NCI-H2196 treated with DMSO at 0.1 percent for 48 hours (cell line): Measurements from ENCODE around the gene GRID2.

Experiments
- DNase-seq: peaks from one replicate; lab custom pipeline; 2025; ENCODE audit not compliant: unreplicated experiment; lab: John Stamatoyannopoulos, UW

GRID2 gene

DNA sequence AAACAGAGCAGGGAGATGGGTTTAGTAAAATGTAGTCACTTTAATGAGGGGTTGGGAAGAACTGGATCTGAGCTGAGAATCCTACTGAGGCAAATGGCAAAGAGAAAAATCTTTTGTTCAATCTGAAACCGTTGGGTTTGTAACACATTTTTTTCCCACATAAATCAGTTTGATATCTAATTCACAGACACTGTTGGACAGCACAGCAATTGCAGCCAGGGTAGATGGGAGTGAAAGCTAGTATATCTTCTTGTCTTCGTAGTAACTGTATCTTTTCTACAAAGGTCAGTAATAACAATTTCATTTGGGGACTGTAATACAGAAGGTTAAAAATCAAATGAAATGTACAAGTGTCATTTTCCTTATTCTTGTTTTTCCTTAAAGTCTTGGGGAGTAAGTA lies 875.3 kb downstream of the GRID2 start:
- DNase-seq: no peak

DNA sequence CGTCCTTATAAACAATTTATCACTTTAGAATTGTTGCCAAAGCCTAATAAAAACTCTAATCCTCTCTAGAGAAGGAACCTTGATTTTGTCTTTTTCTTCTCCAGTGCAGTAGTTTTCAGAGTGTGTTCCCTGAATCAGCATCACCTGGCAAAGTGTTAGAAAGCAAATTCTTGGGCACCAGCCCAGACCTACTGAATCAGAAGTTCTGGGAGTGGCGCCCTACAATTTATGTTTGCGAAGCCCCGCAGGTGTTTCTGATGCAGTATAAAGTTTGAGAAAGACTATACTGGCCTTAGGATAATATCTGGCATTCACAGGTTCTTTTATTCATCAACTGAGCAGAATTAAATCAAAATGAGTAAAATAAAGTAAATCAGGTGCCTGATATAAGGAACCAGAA lies 879.0 kb downstream of the GRID2 start:
- DNase-seq: no peak

DNA sequence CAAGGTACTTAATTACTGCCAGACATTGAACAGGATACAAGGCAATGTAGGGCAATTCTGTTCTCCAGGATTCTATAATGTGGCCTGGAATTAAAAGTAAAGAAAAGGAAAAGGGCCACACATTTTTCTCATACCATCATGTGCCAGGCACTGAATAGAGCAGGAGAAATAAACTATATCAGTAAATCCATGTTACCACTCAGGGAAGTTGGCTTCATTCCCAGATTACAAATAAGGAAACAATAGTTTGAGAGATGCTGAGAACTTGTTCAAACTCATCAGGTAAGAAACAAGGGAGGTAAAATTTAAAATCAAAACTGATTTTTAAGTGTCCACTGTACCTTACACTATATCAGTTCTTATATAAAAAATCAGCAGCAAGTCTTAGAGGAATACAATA lies 879.8 kb downstream of the GRID2 start:
- no peak for DNase-seq

DNA sequence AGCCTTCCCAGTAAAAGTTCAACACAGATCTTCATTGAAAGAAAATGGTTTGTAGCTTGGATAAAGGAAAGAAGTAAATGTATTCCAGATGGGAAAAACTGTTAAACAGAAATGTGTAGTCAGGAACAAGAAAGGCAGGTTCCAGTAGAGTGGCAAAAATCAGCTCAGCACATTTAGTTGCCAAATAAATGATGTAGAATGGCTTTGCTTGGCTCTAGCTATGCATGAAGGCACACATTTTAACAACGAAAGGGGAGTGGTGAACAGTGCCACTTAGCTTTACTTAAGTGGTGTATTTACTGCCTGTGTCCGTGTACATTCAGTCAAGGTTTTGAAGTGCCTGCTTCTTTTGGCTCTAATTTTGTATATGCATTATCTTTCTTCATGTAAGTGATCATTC lies 880.3 kb downstream of the GRID2 start:
- DNase-seq: no peak

DNA sequence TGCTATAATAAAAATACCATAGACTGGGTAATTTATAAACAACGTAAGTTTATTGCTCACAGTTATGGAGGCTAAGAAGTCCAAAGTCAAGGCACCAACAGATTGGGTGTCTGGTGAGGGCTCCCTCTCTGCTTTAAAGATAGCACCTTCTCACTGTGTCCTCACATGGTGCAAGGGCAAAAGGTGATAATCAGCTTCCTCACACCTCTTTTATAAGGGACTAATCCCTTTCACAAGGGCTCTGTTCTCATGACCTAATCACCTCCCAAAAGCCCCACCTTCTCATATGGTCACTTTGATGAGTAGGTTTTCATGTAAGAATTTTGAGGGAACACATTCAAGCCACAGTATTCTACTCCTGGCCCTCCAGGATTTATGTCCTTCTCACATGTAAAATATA lies 883.1 kb downstream of the GRID2 start:
- DNase-seq: no peak

DNA sequence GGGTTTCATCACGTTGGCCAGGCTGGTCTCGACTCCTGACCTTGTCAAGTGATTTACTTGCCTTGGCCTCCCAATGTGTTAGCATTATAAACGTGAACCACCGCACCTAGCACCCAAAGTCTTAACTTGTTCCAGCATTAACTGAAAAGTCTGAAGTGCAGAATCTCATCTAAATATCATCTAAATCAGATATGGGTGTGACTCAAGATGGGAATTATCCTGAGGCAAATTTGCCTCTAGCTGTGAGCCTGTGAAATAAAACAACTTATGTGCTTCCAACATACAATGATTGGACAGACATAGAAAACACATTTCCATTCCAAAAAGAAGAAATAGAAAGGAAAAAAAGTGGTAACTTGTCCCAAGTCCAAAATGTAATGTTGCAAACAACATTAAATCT lies 883.7 kb downstream of the GRID2 start:
- no peak for DNase-seq

DNA sequence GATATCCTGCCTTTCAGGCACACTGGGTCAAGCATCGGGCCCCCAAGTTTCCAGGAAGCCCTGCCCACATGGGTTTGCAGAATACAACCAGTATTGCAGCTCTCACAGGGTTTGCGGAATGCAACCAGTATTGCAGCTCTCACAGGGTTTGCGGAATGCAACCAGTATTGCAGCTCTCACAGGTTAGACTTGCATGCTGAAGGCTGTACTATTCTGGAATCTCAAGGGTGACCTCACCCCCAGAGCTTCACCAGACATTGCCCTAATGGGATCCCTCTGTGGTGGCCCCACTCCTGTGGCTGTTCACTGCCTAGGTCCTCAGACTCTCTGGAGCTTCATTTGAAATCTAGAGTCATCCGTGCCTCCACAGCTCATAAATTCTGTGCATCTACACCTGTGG lies 884.1 kb downstream of the GRID2 start:
- DNase-seq: no peak

DNA sequence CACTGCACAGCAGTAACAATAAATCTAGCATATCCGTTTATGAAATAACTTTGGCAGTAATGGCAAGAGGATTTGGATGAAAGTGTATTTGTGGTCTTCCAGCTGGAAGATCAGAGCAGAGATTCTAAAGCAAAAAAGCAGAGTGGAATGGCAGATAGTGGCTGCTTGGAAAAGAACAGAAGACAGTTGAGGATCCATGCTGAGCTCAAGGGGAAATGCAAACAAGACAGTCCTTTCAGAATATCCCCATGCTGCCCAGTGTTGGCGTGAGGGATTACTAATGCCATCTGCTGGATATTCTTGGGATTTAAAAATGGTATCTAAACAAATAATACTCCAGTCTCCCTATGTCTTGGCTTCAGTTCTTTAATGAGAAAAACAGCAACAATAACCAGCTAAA lies 895.7 kb downstream of the GRID2 start:
- DNase-seq: peak; percentile 5

DNA sequence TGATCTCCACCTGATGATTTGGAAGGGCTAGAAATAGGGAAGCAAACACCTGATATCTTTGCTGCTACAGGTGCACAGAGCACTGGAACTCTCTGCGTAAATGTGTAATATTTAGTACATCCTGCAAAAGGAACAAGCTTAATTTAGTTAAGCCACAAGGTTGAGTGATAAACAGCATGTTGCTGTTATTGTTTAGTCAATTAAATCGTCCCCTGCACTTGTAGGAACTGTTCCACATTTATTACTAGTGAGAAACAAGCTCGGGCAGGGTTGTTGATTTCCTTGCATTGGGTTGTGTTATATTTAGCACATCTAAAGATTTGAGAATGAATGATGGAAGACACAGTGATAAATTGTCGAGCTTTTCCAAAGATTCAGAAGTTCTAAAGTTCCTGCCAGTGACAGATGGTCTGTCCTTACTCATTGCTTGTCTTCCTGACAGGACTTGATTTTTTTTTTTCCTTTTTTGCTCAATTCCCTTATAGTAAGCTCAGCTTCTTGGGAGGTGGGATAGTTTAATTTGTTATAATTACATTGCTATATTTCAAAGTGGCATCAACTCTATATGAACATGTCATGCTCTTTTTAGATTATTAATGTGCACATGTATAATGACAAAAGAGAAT lies 897.8 kb downstream of the GRID2 start:
- DNase-seq: no peak

DNA sequence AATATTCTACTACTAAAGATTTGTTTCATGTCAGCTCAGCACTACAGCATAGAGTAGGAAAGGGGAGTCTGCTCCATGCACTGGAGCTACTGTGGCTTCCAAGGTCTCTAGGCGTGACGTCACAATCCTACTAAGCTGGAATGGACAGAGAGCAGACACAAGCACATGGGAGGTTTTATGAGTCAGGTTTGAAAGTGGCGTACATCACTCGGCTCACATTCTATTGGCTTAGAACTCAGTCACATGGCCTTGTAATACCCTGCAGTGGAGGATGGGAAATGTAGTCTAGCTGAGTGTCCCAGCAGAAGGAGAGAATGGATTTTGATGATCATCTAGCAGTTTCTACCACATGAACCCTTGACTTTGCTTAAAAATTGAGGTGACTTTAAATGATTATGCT lies 899.9 kb downstream of the GRID2 start:
- DNase-seq: no peak

DNA sequence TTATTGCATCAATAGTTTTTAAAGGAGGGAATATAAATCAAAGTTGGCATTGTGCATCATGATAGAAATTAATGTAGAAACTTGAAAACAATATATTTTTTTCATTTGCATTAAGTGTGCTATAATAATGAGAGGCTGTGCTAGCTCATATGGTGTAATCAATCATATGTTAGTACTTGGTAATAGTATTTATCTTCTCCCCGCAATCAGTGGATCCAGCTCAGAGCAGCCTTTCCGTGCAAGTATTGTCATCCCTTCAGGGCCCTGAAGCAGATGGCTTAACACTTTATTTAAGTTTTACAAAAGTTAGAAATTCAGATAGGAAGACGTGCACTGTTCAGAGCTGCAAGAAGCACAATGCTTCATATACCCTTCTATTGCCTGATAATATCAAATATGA lies 908.5 kb downstream of the GRID2 start:
- no peak for DNase-seq

DNA sequence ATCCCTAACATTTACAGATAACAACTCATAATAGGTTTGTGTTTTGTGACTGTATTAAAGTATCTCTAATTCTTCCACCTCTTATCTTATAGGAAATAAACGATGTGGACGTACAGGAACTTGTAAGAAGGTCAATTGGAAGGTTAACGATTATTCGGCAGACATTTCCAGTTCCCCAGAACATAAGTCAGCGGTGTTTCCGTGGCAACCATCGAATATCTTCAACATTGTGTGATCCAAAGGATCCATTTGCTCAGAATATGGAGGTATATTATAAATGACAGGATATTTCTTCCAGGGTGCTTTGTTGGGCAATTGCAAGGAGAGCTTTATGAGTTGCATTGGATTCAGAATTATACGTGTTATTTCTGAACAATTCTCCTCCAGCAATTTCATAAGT lies 912.9 kb downstream of the GRID2 start:
- DNase-seq: no peak

DNA sequence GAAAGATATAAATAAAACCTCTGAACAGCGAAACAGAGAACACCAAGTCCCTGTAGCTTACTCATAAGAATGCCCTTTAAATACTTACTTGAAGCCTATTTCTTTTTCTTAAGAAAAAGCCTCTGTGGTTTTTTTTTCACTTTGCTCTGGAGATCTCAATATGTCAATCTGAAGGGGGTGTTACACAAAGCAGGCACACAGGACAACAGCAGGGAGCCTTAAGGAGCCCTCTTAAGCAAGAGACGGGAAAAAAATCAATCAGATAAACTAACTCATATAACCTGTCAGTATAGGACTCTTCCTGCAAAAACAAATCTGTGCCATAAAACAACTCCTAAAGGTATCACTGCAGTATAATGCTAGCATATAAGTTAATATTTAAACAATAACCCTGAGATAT lies 913.7 kb downstream of the GRID2 start:
- DNase-seq: no peak

DNA sequence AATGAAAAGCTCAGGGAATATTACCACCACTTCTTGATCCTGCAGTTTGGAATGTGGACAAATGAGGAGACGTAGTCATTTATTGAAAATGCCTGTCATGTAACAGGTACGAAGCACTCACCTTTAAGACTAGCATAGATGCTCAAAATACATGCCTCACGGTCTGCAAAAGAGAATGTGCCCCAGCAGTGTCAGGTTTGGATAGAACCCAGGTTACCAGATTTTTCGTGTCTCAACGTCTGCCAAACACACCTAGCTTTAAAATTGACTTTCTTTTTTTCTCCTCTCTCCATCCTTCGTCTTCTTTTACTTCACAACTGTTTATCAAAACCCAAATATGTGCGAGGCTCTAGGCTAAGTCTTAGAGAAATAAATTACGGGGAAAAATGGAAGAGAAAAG lies 918.0 kb downstream of the GRID2 start:
- no peak for DNase-seq

DNA sequence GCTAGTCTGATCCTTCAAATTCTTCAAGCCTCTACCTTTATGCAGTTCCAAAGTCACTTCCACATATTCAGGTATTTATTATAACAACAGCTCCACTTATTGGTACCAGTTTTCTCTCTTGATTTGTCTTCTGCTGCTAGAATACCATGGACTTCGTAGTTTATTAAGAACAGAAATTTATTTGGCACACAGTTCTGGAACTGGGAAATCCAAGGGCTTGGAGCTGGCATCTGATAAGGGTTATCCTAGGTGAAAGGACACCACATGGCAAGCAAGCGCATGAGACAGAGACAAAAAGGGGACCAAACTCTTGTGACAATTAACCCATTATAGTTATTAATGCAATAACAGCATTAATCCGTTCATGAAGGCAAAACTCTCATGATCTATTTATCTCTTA lies 924.3 kb downstream of the GRID2 start:
- DNase-seq: no peak

DNA sequence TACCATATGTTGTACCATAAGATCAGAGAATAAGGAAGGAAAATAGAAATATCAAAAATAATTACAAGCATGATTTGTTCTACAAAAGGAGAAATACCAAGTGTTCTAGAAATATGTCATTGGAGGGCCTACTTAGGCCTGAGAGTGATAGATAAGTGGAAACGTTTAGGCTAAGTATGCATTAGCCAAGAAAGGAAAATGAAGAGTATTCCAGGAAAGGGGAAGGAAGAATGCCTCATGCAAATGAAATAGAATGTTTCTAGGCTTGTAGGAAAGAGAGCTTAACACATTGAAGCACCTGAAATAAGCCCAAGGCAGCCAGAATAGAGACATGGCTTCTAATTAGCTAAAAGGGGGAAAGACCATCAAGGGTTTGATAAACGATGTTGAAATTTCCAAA lies 929.1 kb downstream of the GRID2 start:
- DNase-seq: no peak

DNA sequence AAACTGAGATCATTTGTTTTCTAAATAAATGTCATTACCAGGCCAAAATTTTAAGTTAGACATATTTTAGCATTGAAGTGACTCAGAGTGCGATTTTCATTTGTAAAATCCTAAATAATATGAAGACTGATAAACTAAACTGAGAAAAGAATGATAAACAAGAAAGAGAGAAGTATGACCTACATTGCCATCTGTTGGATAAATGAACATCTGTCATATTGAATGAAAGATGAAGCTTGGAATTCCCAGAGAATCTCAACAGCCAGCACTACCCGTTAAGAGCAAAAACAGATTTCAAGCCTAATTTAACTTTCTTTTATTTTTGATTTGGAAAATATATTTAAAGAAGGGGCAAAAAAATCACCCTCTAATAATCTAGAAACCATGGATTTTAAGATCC lies 933.8 kb downstream of the GRID2 start:
- no peak for DNase-seq

DNA sequence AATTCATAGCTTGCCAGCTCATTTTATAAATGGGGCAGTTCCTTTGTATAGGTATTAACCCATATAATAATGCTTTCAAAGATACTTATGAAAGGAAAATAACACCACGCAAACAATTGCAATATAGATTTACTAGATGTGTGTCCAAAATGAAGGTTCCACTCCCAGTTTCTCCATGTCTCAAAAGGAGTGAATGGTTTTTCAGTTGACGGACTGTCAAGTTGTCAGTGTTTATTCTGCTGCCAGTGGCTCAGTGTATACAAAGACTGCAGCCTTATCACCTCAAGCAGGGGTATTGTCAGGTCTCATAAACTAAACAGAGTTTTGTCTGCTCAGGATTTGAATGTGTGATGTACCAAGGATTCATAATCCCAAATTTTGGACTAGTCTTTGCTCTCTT lies 939.5 kb downstream of the GRID2 start:
- DNase-seq: no peak

DNA sequence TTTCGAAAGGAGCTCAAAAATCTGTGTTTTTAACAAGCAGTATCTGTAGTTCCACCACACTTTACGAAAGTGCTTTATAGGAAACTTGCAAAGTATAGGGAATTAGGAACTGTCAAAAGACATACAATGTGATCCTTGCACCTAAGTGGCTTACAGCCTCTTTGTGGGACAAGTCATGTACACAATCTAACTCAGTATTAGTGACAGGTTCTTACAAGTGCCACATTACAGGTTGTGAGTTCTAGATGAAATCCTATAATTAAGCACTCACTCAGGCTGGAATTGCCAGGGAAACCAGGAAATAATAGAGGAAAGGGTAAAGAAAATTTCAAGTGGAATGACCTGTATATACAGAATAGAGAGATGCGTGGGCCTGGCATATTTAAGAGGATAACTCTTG lies 957.4 kb downstream of the GRID2 start:
- no peak for DNase-seq

DNA sequence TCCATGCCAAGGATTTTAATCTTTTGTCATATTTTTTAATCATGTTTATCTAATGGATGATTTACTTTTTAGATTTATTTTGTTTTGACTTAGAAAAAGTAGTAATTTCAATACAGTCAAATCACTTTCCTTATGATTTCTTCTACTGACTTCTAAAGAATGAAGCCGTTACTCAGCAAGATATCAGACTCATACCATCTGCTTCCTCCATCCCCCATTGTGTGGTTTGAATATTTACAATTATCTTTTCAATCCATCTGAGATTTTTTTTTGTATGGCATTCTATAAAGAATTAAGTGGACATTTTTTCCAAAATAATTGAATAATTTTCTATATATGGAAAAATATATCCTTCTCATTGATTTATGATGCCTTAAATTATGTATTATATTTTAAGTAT lies 959.4 kb downstream of the GRID2 start:
- DNase-seq: no peak

DNA sequence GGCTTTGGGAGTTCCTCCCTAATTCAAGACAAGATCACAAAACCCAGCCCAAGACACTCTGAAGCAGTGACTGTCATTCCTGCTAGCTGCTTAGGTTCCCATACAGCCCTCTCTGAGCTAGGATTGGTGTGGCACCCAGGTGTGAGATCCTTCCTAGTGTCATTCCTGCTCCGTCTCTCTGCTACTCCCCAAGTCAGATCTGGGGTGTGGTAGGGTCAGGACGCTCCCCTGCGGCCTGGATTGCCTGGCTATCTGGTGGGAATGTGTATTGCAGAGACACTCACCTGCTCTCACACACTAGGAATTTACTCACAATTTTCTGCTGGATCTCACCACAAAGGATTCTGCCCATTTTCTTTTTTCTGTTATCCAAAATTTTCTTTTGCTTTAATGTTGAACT lies 964.0 kb downstream of the GRID2 start:
- no peak for DNase-seq

DNA sequence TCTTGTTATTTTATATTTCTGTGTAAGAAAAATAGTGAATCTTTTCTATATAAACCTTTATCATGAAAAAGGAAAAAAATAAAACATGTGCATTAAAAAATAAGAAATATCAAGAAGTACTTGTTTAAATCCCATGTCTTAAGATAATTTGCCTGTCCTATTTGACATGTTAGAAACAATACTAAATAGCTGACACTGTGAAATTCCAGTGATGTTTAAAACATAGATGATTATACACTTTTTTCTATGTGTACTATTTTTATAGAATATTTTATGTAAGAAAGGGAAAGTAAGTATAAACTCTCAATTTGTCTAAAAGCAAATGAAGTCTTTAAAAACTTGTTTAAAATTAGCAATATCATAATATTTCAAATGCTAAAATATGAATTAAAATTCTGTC lies 981.6 kb downstream of the GRID2 start:
- DNase-seq: no peak

DNA sequence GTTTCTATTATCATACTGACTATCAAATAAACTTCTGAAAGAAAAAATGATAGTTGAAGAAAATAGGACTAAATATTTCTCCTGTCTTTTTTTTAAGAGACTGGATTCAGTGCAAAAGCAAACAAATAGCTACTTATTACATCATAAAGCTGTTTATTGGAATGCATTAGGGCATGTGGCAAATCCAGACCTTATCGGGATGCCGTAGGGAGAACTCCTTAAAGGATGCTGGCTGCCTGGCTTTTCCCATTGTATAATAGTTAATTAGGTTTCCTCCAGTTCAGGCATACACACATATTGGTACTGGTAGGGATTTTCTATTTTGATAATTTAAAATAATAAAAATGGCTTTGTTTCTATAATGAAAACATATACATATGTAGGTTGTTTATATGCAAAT lies 985.5 kb downstream of the GRID2 start:
- no peak for DNase-seq

DNA sequence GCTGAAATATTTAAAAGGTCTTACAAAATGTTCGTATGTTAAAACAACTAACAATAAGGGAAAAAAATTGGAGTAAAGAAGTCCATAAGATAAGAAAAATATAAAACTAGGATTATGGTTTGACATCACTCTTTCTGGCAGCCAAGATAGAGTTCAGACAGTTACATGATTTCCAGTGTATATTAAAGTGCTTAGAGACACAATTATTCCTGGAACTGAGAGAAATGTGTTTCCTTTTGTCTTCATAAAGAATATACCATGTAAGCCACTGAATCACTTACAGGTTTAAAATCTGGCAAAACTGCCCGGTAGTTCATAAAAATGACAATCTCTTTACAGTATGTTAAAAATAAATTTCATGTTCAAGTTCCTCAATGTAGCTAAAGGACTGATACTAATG lies 986.1 kb downstream of the GRID2 start:
- no peak for DNase-seq
